CD14-positive monocyte (primary cell): Measurements from ENCODE around the gene EXOSC5. TPM values are rescaled to one million over a fixed set of nuclear protein-coding genes. Genes with fewer than 3 reads are reported as not detected.

ENCODE experiments used
- DNase-seq, 3 donors: peaks; one replicate each; pipeline ENCODE4 v3.0.0-alpha.2; 2011 to 2022
- H2AFZ ChIP-seq: 2 replicates; pipeline ENCODE4 v1.6.0; 2012; ENCODE audit warnings: mild to moderate bottlenecking, low read depth, low read length, inconsistent platforms; ENCODE audit not compliant: insufficient read depth, poor library complexity, severe bottlenecking
- H3K27ac ChIP-seq, 2 donors: 1 replicate in 1 of 2; 2 replicates in 1 of 2; pipeline ENCODE4 v1.5.1; 2012 to 2013; ENCODE audit warnings: low read length in 2 of 2, control low read depth in 1 of 2, inconsistent platforms in 1 of 2, low read depth in 1 of 2, mild to moderate bottlenecking in 1 of 2
- H3K27me3 ChIP-seq, 2 donors: one replicate each; pipeline versions ENCODE4 v1.6.0 to v1.6.1; 2011 to 2013; ENCODE audit warnings: low read length in 2 of 2; ENCODE audit not compliant: control insufficient read depth in 2 of 2, insufficient read depth in 2 of 2
- H3K36me3 ChIP-seq, 2 donors: replicated peaks in 1 of 2; 1 replicate in 1 of 2; 2 replicates in 1 of 2; pipeline versions ENCODE4 v1.5.1 to v1.6.1; 2012 to 2013; ENCODE audit warnings: low read length in 2 of 2, control low read depth in 1 of 2, inconsistent platforms in 1 of 2, mild to moderate bottlenecking in 1 of 2; ENCODE audit not compliant: insufficient read depth in 2 of 2, control insufficient read depth in 1 of 2
- H3K4me1 ChIP-seq, 2 donors: 1 replicate in 1 of 2; 2 replicates in 1 of 2; pipeline versions ENCODE4 v1.5.1 to v1.6.1; 2012 to 2013; ENCODE audit warnings: low read length in 2 of 2, control low read depth in 1 of 2, inconsistent platforms in 1 of 2, mild to moderate bottlenecking in 1 of 2, moderate library complexity in 1 of 2; ENCODE audit not compliant: insufficient read depth in 2 of 2, control insufficient read depth in 1 of 2
- H3K4me2 ChIP-seq: replicated peaks from 2 replicates; pipeline ENCODE3; 2012; ENCODE audit warnings: low read length, moderate library complexity, mild to moderate bottlenecking; ENCODE audit not compliant: poor library complexity, severe bottlenecking; ENCODE audit errors: extremely low read depth
- H3K4me3 ChIP-seq, 3 experiments: fragments of 200-600 bp in 1 of 3; sonication (generic) in 1 of 3; replicated peaks in 1 of 3; 1 replicate in 2 of 3; 2 replicates in 1 of 3; pipeline ENCODE4 v1.5.1; 2011 to 2013; ENCODE audit warnings: low read length in 3 of 3, mild to moderate bottlenecking in 3 of 3, control low read depth in 2 of 3, low read depth in 2 of 3, inconsistent platforms in 1 of 3, moderate library complexity in 1 of 3
- H3K79me2 ChIP-seq: 2 replicates; pipeline ENCODE4 v1.6.0; 2012; ENCODE audit warnings: mild to moderate bottlenecking, control low read depth, inconsistent platforms, low read length, moderate library complexity; ENCODE audit not compliant: insufficient read depth
- H3K9ac ChIP-seq: 2 replicates; pipeline ENCODE4 v1.6.0; 2017; ENCODE audit warnings: low read length, mild to moderate bottlenecking; ENCODE audit not compliant: insufficient read depth, poor library complexity, severe bottlenecking
- H3K9me3 ChIP-seq, 2 donors: replicated peaks in 1 of 2; 1 replicate in 1 of 2; 2 replicates in 1 of 2; pipeline versions ENCODE4 v1.5.1 to v1.6.1; 2012 to 2013; ENCODE audit warnings: low read length in 2 of 2, control low read depth in 1 of 2; ENCODE audit not compliant: control insufficient read depth in 1 of 2, insufficient read depth in 1 of 2
- H4K20me1 ChIP-seq: 2 replicates; pipeline ENCODE4 v1.6.0; 2012; ENCODE audit warnings: mild to moderate bottlenecking, low read length, control low read depth, moderate library complexity; ENCODE audit not compliant: insufficient read depth
- H3K27ac Mint-ChIP-seq, 7 donors: one replicate each; pipeline ENCODE4 v1.8.0; 2020; ENCODE audit warnings: mild to moderate bottlenecking in 7 of 7, mixed read lengths in 7 of 7, moderate library complexity in 6 of 7, inconsistent platforms in 2 of 7
- H3K27me3 Mint-ChIP-seq, 3 donors: one replicate each; pipeline ENCODE4 v1.8.0; 2021 to 2022; ENCODE audit warnings: low read depth in 3 of 3, mild to moderate bottlenecking in 3 of 3, mixed read lengths in 3 of 3, moderate library complexity in 3 of 3, inconsistent platforms in 1 of 3
- H3K36me3 Mint-ChIP-seq, 2 donors: one replicate each; pipeline ENCODE4 v1.8.0; 2020; ENCODE audit warnings: mixed read lengths in 2 of 2, inconsistent platforms in 1 of 2, mild to moderate bottlenecking in 1 of 2
- H3K4me1 Mint-ChIP-seq: one replicate; pipeline ENCODE4 v1.8.0; 2020; ENCODE audit warnings: mild to moderate bottlenecking, mixed read lengths
- H3K4me3 Mint-ChIP-seq, 2 donors: one replicate each; pipeline ENCODE4 v1.8.0; 2020; ENCODE audit warnings: mild to moderate bottlenecking in 2 of 2, mixed read lengths in 2 of 2, moderate library complexity in 1 of 2
- H3K9me3 Mint-ChIP-seq, 7 donors: one replicate each; pipeline ENCODE4 v1.8.0; 2020 to 2022; ENCODE audit warnings: mixed read lengths in 7 of 7, mild to moderate bottlenecking in 6 of 7, moderate library complexity in 6 of 7, inconsistent platforms in 2 of 7
- CTCF ChIP-seq: fragments of 200-600 bp; IDR thresholded peaks from one replicate; pipeline ENCODE4 v1.8.0; 2022; ENCODE audit warnings: antibody characterized with exemption, mild to moderate bottlenecking
- WGBS: methylation state at CpG from one replicate; pipeline ENCODE4 v1.1.5; 2013; ENCODE audit warnings: missing lambda C conversion rate; ENCODE audit not compliant: insufficient coverage; 5-methylcytosine and 5-hydroxymethylcytosine counted together
- intact Hi-C, 2 donors: fragments of 100-400 bp; cut with micrococcal nuclease; formaldehyde crosslinking; loops; one replicate each; pipeline versions ENCODE4 v1.15.0 to v1.15.1; 2023
- polyA plus RNA-seq, 3 donors: library from polyadenylated mRNA; depleted of rRNA in 1 of 3; unstranded in 2 of 3; stranded (reverse) in 1 of 3; fragments of 300-500 nt in 2 of 3; fragments of >200 nt in 1 of 3; fragmentation: Illumina TruSeq in 2 of 3; gene quantifications; 1 replicate in 2 of 3; 2 replicates in 1 of 3; pipeline ENCODE4 v1.2.3, GENCODE V29; 2012 to 2021

The EXOSC5 gene
- polyA plus RNA-seq, 3 donors, result 24.0 to 58.7 (median 40.5) TPM

DNA sequence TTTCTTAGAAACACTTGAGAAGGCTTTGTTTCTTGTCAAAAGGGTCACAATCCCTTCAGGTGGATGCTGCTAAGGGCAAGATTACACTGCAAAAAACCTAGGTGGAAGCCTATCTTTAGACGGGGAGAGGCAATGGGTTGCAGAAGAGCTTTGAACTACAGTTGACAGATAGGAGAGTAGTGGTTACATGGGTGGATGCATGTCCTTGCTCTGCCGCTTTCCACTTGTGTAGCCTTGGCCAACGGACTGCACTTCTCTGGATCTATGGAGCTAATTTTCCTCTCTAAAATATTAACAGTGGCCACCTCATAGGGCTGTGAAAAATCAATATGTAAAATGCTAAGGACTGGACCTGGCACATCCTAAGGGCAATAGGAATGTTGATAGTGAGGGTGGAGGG, 1.4 kb upstream of the EXOSC5 start:
- Histone ChIP-seq H3K9me3 (no peaks in the 10 kb centered on the region), H3K36me3 (peaks cover 11 to 25% of the 10 kb centered on the region in 2 donors), H4K20me1 (peaks cover 7% of the 10 kb centered on the region), H3K4me1 (peaks cover 29 to 30% of the 10 kb centered on the region in 2 donors), H3K27me3 (no peaks in the 10 kb centered on the region), H2AFZ (no peak overlapping the region), H3K79me2 (peaks cover 85% of the 10 kb centered on the region), H3K4me3 (peak overlapping the region; percentile 87 to 95 (median 95)), H3K27ac (peak overlapping the region in 1 of 2 donors; percentile 97), H3K4me2 (peak overlapping the region; percentile 88), H3K9ac (peak overlapping the region; percentile 87)
- no CpG with 5 or more reads among the region's 3 CpGs for WGBS
- Mint-ChIP-seq H3K27me3 (no peaks in the 10 kb centered on the region), H3K9me3 (peaks cover 0 to 1% (median 0%) of the 10 kb centered on the region in 7 donors), H3K4me3 (peak overlapping the region; percentile 97), H3K4me1 (peaks cover 42% of the 10 kb centered on the region), H3K27ac (peak overlapping the region in 5 of 7 donors; percentile 73 to 100 (median 98)), H3K36me3 (peaks cover 15 to 30% of the 10 kb centered on the region in 2 donors)
- TF ChIP-seq CTCF, result no peak
- intact Hi-C loops, result loop anchor here in 1 of 2 donors (5.0 kb wide), 2 partner anchors 34 to 36 kb away; partner anchors contain the start of gene B9D2
- no peak for DNase-seq

DNA sequence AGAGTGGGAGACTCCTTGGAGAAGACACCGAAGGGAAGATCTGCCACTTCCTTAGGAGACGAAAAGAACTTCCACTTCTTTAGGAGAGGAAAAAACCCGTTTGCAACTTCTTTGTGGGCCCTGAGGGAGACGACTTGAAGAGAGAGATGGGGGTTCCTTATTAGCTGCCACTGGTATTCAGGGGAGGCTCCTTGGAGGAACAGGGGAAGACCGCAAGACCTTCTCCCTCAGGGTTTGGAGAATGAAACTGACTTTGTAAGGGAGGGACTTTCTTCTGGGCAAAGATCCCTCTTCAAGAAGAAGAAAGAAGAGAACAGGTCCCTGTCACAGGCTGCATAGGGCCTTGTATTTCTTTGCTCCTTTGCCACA, 875 bp upstream of the EXOSC5 start:
- peaks cover 12 to 30% of the 10 kb centered on the region in 2 donors for H3K36me3 Mint-ChIP-seq
- 0% methylated on average over 1 of the region's 5 CpGs for WGBS
- no peaks in the 10 kb centered on the region for H3K9me3 ChIP-seq
- intact Hi-C loops, result loop anchor here in 1 of 2 donors (5.0 kb wide), 2 partner anchors 34 to 36 kb away; partner anchors contain the start of gene B9D2
- H3K27ac Mint-ChIP-seq, result peak overlapping the region; percentile 98 to 100 (median 99)
- no peaks in the 10 kb centered on the region for H3K27me3 ChIP-seq
- peak overlapping the region; percentile 88 for H3K4me2 ChIP-seq
- peaks cover 42% of the 10 kb centered on the region for H3K4me1 Mint-ChIP-seq
- H3K36me3 ChIP-seq, result peaks cover 9 to 20% of the 10 kb centered on the region in 2 donors
- peak in 1 of 3 donors; percentile 21 for DNase-seq
- peaks cover 79% of the 10 kb centered on the region for H3K79me2 ChIP-seq
- H4K20me1 ChIP-seq, result peaks cover 7% of the 10 kb centered on the region
- no peak for TF ChIP-seq CTCF
- H3K4me3 ChIP-seq, result peak overlapping the region; percentile 87 to 95 (median 95)
- no peaks in the 10 kb centered on the region for H3K27me3 Mint-ChIP-seq
- H3K27ac ChIP-seq, result peak overlapping the region; percentile 80 to 97
- peaks cover 0 to 5% (median 0%) of the 10 kb centered on the region in 7 donors for H3K9me3 Mint-ChIP-seq
- peak overlapping the region; percentile 91 for H2AFZ ChIP-seq
- H3K9ac ChIP-seq, result peak overlapping the region; percentile 87
- peak overlapping the region; percentile 97 for H3K4me3 Mint-ChIP-seq
- H3K4me1 ChIP-seq, result peaks cover 29 to 30% of the 10 kb centered on the region in 2 donors
